HG03432 (cell line): ENCODE measurements around the gene RRM1.
"Not testable (repeated sequence)": the region's sequence is repeated elsewhere in the genome, so short reads cannot be mapped to it uniquely, and the experiment has no call there.

Experiments
- ATAC-seq: cut with Tn5 transposase; IDR thresholded peaks from one replicate; pipeline ENCODE4 v1.9.1; 2021; ENCODE audit warnings: mild to moderate bottlenecking, moderate library complexity; ENCODE audit not compliant: unreplicated experiment

Gene RRM1

DNA sequence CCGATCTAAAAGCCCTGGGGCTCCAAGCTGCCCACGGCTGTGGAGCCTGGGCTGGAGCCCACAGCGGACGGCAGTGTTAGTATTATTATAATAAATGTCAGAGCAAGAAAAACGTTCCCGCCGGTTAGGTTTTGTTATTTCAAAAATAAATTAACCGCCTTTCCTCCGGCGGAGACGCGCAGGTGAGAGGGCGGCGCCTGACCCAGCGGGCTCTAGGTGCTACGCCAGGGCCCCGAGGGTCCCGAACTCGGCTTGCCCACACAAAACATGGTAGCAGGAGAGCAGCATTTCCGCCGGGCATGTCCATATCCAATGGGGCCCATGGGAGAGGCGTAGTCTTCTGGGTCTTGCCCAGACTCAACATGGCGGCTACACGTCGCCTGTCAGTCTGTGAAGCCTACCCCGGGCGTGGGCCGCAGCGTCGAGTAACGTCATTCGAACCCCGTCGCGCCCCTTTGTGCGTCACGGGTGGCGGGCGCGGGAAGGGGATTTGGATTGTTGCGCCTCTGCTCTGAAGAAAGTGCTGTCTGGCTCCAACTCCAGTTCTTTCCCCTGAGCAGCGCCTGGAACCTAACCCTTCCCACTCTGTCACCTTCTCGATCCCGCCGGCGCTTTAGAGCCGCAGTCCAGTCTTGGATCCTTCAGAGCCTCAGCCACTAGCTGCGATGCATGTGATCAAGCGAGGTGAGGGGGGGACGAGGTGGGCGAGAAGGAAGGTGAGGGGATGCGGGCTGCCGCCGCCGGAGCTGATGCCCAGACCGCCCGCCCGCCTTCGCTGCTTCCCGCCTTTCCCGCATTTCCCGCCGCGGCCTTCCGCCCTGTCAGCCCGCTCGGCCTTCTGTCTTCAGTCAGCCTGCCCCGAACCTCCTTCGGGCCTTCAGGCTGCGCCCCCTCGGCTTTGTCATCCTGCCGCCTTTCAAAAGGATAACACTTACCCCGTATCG is at the start of gene RRM1:
Gene RRM1 (plus strand): TSS at position 452 of the 944 bp plus-strand sequence. CDS start 214 bp downstream, at position 666.
- peak; percentile 95 for ATAC-seq

GRCh38 chr11:4044976-4045646 is 49.5 kb upstream of the RRM1 start:
- ATAC-seq = no peak

DNA sequence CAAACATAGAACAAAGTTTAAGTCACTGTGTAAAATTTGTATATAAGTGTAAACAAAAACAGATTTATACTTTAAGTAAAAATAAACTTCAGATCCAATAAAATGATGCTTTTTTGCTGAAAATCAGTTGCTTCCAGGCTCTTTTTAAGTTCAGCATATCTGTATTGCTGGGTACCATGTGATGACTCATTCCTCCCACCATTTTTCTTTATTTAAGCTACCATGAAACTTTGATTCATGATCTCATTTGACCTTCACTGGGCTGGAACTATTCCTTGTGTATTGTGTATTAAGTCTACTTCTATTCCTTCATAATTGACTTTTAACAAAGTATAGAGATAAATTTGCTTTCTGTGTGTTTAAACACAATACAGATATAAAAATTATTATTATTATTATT is 46.3 kb upstream of the RRM1 start:
- no peak for ATAC-seq

GRCh38 chr11:4049006-4049405 is 45.6 kb upstream of the RRM1 start:
- ATAC-seq = no peak

DNA sequence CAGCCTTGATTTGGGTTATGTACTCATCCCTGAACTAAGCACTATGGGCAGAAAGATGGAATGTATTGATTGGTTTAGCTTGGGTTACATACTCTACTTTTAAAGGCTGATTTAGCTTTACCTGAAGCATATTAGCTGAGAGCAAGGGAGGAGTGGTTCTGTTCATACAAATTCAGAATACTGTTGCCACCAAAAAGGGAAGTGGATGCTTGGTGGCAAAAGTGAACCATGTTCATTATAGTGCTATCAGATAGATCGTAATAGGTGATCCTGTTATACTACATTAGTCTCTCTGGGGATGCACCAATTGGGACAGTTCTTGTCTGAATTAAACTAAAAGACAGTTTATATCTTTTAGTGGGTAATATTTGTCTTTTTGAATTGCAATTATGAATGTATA is 44.5 kb upstream of the RRM1 start:
- no peak for ATAC-seq

GRCh38 chr11:4053200-4053599 is 41.4 kb upstream of the RRM1 start:
- ATAC-seq = not testable (repeated sequence)

DNA sequence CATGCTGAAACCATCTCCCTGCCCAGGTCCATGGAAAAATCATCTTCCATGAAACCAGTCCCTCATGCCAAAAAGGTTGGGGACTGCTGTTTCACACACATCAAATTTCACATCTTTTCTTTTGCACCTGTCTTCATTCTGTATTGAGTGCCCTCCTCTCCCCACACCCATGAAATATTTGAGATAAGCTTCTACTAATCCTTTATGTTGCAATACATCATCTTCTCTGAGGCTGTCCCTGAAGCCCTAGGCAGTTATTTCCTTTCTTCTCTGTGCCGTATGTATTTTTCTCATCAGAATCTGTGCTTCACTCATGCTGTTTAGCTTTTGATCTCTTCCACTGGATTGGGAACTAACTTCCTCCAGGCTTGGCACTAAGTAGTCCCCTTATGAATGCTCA is 40.0 kb upstream of the RRM1 start:
- ATAC-seq = no peak

DNA sequence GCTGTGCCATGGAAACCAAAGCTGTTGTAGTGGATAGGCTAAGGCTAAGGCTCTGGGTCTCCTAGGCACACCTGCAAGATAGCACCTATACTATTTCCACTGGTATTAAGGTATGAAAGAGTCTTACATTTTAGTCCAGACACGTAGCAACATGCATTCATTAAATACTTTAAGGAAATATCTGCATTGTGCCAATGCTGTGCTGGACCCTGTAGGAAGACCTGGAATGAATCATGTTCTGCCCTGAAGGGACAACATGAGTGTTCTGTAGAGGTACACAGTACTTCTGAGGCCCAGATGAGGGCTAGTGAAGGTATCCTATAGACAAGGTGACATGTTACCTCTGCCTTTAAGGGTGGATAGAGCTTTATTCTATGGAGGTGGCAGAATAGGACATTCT is 35.2 kb upstream of the RRM1 start:
- no peak for ATAC-seq

DNA sequence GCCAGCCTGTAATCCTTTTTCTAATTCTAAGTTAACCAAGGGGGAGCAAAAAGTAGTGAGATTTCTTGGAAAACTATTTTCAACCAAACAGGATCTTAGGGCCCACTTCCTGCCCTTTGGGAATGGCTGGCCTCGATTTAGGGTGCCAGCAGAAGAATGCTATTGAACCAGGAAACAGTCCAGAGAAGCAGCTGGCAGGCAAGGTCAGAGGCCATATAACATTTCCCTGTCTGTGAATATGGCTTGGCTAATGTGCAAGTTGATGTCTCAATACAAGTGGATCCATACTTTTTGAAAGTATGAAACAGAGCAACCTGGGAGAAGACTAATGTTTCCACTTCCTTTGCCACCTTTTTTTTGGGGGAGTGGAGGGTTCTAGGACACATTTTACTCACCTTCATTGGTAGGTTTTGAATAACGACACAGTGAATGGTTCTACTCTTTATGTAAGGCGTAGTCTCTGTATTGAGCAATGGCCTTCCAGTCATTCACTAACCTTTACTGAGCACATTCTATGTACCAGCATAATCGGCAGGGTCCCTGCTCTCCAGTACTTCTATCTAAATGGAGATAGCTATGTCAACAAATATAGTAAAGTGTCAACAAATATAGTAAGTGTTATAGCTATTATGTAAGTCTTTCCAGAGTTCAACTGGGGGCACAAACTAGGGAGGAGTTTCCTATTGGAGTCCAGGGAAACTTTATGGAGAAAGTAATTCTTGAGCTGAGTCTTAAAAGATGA is 34.2 kb upstream of the RRM1 start:
- no peak for ATAC-seq

GRCh38 chr11:4061700-4062099 is 32.9 kb upstream of the RRM1 start:
- no peak for ATAC-seq

GRCh38 chr11:4063348-4063747 is 31.3 kb upstream of the RRM1 start:
- no peak for ATAC-seq

GRCh38 chr11:4064278-4064955 is 30.2 kb upstream of the RRM1 start:
- ATAC-seq = no peak

GRCh38 chr11:4065086-4065485 is 29.5 kb upstream of the RRM1 start:
- no peak for ATAC-seq

- no peak for ATAC-seq
These were observed 28.8 kb upstream of the RRM1 start for GRCh38 chr11:4065601-4066377.

DNA sequence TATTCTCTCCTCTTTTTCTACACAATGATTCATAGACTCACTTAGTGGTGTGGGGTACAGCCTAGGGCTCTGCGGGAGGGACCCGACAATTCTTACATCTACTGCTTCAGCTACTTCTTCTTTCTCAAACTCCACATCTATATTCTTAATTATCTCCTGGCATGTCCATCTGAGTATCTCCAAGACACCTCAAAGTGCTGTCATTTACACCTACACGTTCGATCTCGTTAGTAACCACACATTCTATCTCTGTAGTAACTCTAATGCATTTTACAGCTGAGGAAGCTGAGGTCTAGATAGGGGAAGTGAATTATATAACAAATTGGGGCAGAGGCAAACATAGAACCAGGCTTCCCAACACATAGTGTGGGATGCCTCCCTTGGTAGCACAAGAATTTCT is 27.7 kb upstream of the RRM1 start:
- ATAC-seq = no peak

DNA sequence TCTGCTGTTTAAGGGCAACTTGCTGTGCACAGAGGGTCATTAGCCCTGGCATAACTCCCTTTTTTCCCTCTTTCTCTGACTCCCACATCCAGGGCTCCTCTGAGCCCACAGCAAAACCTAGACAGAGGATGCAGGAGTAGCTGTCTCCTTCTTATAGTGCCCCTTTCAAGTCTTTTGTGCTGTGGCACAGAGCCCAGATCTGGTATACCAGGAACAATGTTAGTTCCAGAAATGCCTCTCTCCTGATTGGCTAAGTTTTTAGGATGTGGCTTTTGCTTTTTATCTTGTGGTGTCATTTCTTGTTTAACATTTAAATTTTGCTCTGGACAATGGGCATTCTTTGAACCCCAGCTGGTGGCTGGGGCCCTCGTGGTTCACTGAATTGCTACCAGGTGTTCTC is 25.6 kb upstream of the RRM1 start:
- no peak for ATAC-seq

DNA sequence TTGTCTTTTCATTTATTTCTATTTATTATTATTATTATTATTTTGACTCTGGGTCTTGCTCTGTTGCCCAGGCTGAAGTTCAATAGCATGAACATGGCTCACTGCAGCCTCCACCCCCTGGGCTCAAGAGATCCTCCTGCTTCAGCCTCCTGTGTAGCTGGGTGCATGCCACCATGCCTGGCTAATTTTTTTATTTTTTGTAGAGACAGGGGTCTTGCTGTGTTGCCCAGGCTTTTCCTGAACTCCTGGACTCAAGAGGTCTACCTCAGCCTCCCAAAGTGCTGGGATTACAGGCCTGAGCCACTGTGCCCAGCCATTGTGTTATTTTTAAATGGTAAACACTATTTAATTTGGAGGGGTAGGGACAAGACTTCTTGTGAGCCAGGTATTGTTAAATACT is 23.3 kb upstream of the RRM1 start:
- no peak for ATAC-seq

- no peak for ATAC-seq
These were observed 22.7 kb upstream of the RRM1 start for GRCh38 chr11:4071914-4072313.

- no peak for ATAC-seq
These were observed 21.8 kb upstream of the RRM1 start for GRCh38 chr11:4072668-4073285.

DNA sequence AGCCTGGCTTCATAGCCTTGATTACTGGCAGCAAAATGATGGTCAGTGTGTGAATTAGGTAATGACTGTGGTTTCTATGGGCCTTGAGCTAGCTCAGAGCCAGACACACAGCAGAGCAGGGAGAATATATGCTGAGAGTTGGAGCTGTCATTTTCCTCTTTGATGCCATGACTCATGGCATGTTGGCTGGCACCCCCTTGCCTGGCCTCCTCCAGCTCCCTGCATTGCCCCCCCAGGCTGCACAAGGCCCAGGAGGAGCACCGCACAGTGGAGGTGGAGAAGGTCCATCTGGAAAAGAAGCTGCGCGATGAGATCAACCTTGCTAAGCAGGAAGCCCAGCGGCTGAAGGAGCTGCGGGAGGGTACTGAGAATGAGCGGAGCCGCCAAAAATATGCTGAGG is 20.3 kb upstream of the RRM1 start:
- ATAC-seq = no peak
